A673 (cell line): ENCODE results near the gene GABPA. TPM values are rescaled to one million over a fixed set of nuclear protein-coding genes. Genes with fewer than 3 reads are reported as not detected.

Source experiments
- BruUV-seq: library from RNA; stranded (reverse); fragments of 400-500 nt; replicated peaks from 2 replicates; lab custom pipeline; 2021; lab: Mats Ljungman, UMichigan
- CTCF ChIA-PET: fragments of 300-600 bp; sonication (Branson Sonifier 250); formaldehyde crosslinking; loops from one replicate; lab custom pipeline; 2022; ENCODE audit warnings: antibody characterized with exemption; lab: Charles Lee
- POLR2A ChIA-PET: fragments of 300-600 bp; sonication (Branson Sonifier 250); formaldehyde crosslinking; loops from one replicate; lab custom pipeline; 2022; ENCODE audit warnings: antibody characterized with exemption; ENCODE audit not compliant: low non-redundant PET; lab: Charles Lee
- DNase-seq: peaks from one replicate; pipeline ENCODE4 v3.0.0-alpha.2; 2015; ENCODE audit warnings: low spot score
- H3K27ac ChIP-seq: fragments of 200-600 bp; sonication (generic); 2 replicates; pipeline ENCODE4 v1.5.1; 2016; ENCODE audit warnings: mixed run types, low read depth, mild to moderate bottlenecking, mixed read lengths, antibody characterized with exemption, low read length; ENCODE audit not compliant: poor library complexity, severe bottlenecking
- H3K27me3 ChIP-seq: fragments of 200-600 bp; sonication (generic); replicated peaks from 2 replicates; pipeline ENCODE4 v1.6.1; 2017; ENCODE audit warnings: mixed run types, low read depth, mild to moderate bottlenecking, mixed read lengths, antibody characterized with exemption, low read length; ENCODE audit not compliant: insufficient read depth, poor library complexity
- H3K36me3 ChIP-seq: fragments of 200-600 bp; sonication (generic); 2 replicates; pipeline ENCODE4 v1.6.1; 2016; ENCODE audit warnings: mixed run types, mild to moderate bottlenecking, mixed read lengths, antibody characterized with exemption, low read length; ENCODE audit not compliant: insufficient read depth, poor library complexity, severe bottlenecking
- H3K4me1 ChIP-seq: fragments of 200-600 bp; sonication (generic); 2 replicates; pipeline ENCODE4 v1.6.1; 2017; ENCODE audit warnings: mixed run types, mild to moderate bottlenecking, mixed read lengths, antibody characterized with exemption, low read length; ENCODE audit not compliant: insufficient read depth, poor library complexity, severe bottlenecking
- H3K4me3 ChIP-seq: fragments of 200-600 bp; sonication (generic); 2 replicates; pipeline ENCODE4 v1.5.1; 2016; ENCODE audit warnings: low read depth, mixed run types, mild to moderate bottlenecking, mixed read lengths, low read length; ENCODE audit not compliant: poor library complexity, severe bottlenecking
- H3K9me3 ChIP-seq: fragments of 200-600 bp; sonication (generic); 2 replicates; pipeline ENCODE4 v1.6.1; 2016; ENCODE audit warnings: mixed run types, low read depth, mild to moderate bottlenecking, mixed read lengths, antibody characterized with exemption, low read length; ENCODE audit not compliant: poor library complexity, severe bottlenecking
- CTCF ChIP-seq: fragments of 300-800, 200-600 bp; sonication (generic); conservative IDR thresholded peaks from 2 replicates; pipeline ENCODE4 v1.5.1; 2017; ENCODE audit warnings: low read depth, mild to moderate bottlenecking, antibody characterized with exemption, low read length, moderate library complexity, mixed read lengths
- EZH2 ChIP-seq: fragments of 200-600 bp; sonication (generic); IDR thresholded peaks from 2 replicates; pipeline ENCODE4 v1.6.1; 2017; ENCODE audit warnings: borderline replicate concordance, low read depth, mild to moderate bottlenecking, mixed read lengths, antibody characterized with exemption, low read length; ENCODE audit not compliant: poor library complexity, severe bottlenecking
- intact Hi-C: fragments of 100-400 bp; cut with micrococcal nuclease; formaldehyde crosslinking; loops from one replicate; pipeline ENCODE4 v1.10.0; 2022; ENCODE audit not compliant: unreplicated experiment
- total RNA-seq: library from RNA; stranded (reverse); gene quantifications from 2 replicates; pipeline ENCODE4 v1.2.3, GENCODE V29; 2021

GABPA gene
- total RNA-seq, 1 experiment from 2014 or later: 26.2 TPM

DNA sequence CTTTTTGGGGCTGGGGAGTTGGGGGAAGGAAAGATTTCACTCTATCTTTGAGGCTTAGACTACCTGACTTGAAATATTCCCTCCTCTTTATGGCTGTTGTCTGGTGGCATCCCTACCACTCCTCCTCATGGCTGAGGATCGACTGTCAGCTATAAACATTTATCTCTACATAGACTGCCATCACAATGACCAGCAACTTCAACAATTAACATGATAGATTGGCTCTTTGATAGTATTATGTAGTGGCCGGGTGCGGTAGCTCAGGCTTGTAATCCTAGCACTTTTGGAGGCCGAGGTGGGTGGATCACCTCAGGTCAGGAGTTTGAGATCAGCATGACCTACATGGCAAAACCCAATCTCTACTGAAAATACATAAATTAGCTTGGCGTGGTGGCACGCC lies 72.4 kb downstream of the GABPA start:
- ChIA-PET POLR2A (no interaction called here), CTCF (no interaction called here)
- intact Hi-C loops: no loop called here
- Histone ChIP-seq H3K36me3 (no peaks in the 10 kb centered on the region), H3K9me3 (no peaks in the 10 kb centered on the region), H3K27me3 (no peaks in the 10 kb centered on the region), H3K4me1 (peaks cover 3% of the 10 kb centered on the region), H3K4me3 (no peak overlapping the region), H3K27ac (no peak overlapping the region)
- DNase-seq: no peak
- BruUV-seq: no TSS peak
- TF ChIP-seq CTCF (no peak), EZH2 (no peak)

- Histone ChIP-seq H3K4me3 (no peak overlapping the region), H3K9me3 (no peaks in the 10 kb centered on the region), H3K4me1 (peaks cover 3% of the 10 kb centered on the region), H3K27ac (no peak overlapping the region), H3K27me3 (no peaks in the 10 kb centered on the region), H3K36me3 (no peaks in the 10 kb centered on the region)
- intact Hi-C loops: no loop called here
- POLR2A ChIA-PET: no interaction called here
- CTCF ChIA-PET: no interaction called here
- no TSS peak for BruUV-seq
- no peak for DNase-seq
- TF ChIP-seq CTCF: no peak
- no peak for TF ChIP-seq EZH2
These were observed 74.2 kb downstream of the GABPA start for GRCh38 chr21:25809013-25809412.

DNA sequence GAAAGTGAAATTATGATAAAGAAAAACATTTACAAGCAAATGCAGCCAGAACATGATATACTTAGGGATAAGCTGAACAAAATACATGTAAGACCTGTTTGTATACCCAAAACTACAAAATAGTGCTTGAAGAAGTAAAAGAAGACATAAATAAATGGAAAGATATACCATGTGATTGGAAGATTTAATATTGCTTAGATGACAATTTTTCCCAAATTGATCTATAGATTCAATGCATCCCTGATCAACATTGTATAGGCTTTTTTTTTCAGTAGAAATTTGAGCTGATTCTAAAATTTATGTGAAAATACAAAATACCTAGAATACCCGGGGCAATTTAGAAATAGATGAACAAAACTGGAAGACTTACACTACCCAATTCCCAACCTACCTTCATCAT lies 76.4 kb downstream of the GABPA start:
- Histone ChIP-seq H3K27ac (no peak overlapping the region), H3K36me3 (no peaks in the 10 kb centered on the region), H3K9me3 (no peaks in the 10 kb centered on the region), H3K4me3 (no peak overlapping the region), H3K4me1 (peaks cover 3% of the 10 kb centered on the region), H3K27me3 (no peaks in the 10 kb centered on the region)
- CTCF ChIA-PET: no interaction called here
- no TSS peak for BruUV-seq
- DNase-seq: no peak
- POLR2A ChIA-PET: no interaction called here
- TF ChIP-seq EZH2 (no peak), CTCF (no peak)
- intact Hi-C loops: no loop called here
